ENCODE measurements around the gene GUCD1.
A peak's percentile ranks its signal among the peaks of the same experiment; 100 is the strongest.

GUCD1 gene

DNA sequence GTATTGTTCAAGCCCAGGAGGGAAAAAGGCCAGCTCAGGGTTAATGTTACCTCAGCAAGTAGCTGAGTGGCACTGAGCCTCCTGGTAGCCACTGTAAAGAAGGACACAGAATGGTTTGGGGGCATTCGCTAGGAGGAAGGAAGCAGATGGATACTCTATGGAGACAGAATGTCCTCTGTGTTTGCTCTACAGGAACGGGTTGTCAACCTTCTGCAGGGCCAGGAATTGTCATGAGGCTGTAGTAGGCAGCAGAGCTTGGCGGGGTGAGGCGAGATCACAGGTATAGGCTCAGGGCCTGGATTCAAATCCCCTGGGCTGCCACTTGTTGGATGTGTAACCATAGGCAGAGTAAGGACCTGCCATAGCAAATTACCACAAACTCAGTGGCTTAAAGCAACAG, 40.9 kb upstream of the GUCD1 start:
- no peak for TF ChIP-seq ZFX (IDR thresholded peaks at IDR 0.05)
- TF ChIP-seq, protein P1, sequence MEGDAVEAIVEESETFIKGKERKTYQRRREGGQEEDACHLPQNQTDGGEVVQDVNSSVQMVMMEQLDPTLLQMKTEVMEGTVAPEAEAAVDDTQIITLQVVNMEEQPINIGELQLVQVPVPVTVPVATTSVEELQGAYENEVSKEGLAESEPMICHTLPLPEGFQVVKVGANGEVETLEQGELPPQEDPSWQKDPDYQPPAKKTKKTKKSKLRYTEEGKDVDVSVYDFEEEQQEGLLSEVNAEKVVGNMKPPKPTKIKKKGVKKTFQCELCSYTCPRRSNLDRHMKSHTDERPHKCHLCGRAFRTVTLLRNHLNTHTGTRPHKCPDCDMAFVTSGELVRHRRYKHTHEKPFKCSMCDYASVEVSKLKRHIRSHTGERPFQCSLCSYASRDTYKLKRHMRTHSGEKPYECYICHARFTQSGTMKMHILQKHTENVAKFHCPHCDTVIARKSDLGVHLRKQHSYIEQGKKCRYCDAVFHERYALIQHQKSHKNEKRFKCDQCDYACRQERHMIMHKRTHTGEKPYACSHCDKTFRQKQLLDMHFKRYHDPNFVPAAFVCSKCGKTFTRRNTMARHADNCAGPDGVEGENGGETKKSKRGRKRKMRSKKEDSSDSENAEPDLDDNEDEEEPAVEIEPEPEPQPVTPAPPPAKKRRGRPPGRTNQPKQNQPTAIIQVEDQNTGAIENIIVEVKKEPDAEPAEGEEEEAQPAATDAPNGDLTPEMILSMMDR (conservative IDR thresholded peaks at IDR 0.05) = no peak
- peak overlapping the region; percentile 97 for H3K27ac ChIP-seq

DNA sequence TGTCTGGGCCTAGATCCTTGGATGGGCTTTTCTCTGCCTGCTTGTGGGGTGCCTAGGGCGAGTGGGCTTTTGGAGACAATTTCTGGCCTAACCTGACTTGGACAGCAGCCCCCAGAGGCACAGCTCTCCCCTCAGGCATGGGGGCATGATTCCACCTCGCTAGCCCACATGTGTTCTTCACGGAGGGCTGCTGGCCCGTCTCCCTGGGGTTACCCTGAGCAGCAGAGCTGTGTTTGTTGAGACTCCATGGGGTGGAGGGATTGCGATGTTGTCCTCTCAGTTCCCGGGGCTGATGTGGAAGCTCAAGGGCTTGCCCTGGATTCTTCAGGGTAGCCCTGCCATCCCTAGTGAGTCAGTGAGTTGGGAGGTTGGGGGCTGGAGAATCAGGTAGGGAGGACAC, 40.3 kb upstream of the GUCD1 start:
- TF ChIP-seq, protein P1 (conservative IDR thresholded peaks at IDR 0.05) = no peak
- TF ChIP-seq ZFX (IDR thresholded peaks at IDR 0.05) = no peak
- peak overlapping the region; percentile 97 for H3K27ac ChIP-seq

DNA sequence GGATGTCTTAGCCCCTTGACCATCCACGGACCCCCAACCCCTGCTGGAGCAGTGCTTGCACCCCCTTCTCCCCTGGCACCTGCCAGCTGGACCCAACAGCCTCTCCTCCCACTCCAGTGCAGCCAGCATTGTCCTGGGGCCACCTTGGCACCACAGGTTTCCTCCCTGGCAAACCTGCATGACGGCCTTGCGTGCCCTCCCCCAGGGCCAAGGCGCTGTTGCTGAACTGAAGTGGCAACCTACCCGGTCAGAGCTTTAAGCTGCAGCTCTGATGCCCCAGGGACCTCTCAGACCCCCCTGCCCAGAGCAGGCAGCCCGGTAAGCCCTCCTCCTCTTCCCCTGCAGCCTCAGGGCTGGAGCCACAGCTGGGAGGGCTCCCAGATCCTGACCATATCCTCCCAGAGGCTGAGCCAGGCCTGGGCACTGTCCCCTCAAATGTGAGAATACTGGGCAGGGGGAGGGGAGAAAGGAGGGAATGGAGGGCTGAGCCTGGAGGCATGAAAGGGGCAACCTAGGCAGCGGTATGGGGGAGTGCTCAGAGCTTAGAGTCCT, 39.7 kb upstream of the GUCD1 start:
- TF ChIP-seq ZFX (IDR thresholded peaks at IDR 0.05) = peak; percentile 33; the same call in 1 of the 2 replicates
- TF ChIP-seq, protein P1 (conservative IDR thresholded peaks at IDR 0.05) = no peak
- peak overlapping the region; percentile 97 for H3K27ac ChIP-seq

DNA sequence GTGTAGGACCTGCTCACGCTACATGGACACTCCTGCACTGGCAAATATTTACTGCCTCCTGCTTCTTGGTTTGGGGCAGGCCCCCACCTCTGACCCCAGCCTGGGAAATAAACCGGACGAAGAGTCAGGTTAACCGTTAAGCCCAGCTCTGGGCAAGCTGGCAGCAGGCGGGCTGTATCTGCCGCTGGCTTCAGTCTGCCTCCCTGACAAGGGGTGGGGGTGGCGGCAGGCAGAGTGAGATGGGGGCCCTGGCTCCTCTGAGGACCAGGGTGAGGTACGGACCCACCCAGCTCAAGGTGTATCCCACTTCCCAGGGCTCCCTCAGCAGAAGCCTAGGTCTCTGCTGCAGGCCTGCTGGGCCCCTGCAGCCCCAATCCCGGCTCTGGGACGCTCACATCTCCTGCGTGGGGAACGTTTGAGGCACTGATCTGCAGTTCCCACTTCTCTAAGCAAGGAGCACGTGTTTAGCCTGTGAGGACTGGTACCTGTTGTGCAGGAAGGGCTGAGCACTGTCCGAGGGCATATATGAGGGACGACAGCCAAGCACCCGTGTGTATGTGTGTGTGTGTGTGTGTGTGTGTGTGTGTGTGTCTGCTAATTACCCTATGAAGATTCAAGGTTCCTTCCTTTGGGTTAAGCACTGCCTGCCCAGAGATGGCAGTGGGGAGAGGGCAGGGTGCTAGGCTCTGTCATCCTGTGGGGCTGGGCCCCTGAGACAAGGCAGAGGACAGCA, 39.1 kb upstream of the GUCD1 start:
- H3K27ac ChIP-seq = peak overlapping the region; percentile 97
- TF ChIP-seq ZFX (IDR thresholded peaks at IDR 0.05) = no peak
- TF ChIP-seq, protein P1 (conservative IDR thresholded peaks at IDR 0.05) = no peak

DNA sequence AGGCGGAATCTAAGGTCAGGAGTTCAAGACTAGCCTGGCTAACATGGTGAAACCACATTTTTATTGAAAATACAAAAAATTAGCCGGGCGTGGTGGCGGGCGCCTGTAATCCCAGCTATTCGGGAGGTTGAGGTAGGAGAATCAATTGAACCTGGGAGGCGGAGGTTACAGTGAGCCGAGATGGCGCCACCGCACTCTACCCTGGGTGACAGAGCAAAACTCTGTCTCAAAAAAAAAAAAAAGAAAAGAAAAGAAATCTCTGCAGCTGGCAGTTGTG, 38.6 kb upstream of the GUCD1 start:
- peak overlapping the region; percentile 97 for H3K27ac ChIP-seq

DNA sequence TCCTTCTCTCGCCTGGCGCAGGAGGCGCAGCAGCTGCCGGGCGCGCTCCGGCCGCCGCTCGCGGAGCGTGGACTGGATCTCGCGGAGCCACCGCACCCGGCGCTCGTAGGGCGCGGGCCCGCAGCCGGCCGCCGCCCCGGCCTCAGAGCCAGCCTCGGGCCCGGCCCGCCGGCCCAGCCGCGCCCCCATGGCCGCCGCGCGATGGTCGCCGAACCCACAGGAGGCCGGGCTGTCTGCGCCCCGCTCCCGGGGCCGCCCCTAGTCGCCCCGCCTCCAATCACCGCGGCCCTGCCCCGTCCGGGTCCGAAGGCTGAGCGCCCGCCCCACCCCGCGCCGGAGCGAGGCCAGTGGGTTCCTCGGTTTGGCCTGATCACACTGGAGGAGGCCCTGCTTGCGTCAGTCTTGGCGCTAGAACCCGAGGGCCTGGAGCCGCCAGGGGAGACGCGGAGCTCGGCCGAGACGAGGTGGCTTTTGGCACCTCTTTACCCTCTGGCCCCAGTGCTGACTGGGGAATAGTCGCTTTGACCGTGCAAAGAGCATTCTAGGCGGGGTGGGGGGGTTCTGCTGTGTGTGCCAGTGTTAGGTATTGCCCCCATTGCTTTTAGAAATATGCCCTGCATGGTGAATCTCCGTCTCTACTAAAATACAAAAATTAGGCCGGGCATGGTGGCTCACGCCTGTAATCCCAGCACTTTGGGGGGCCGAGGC, 38.1 kb upstream of the GUCD1 start, which contains the start of gene LRRC75B:
Gene LRRC75B, minus strand, starts transcription at position 223 of the 708 bp plus-strand sequence. Its CDS starts 34 bp downstream, at position 189.
- peak; percentile 67; the same call in 1 of the 2 replicates for TF ChIP-seq ZFX (IDR thresholded peaks at IDR 0.05)
- TF ChIP-seq, protein P1 (conservative IDR thresholded peaks at IDR 0.05) = no peak
- H3K27ac ChIP-seq = peak within 1 kb of the TSS; percentile 97

DNA sequence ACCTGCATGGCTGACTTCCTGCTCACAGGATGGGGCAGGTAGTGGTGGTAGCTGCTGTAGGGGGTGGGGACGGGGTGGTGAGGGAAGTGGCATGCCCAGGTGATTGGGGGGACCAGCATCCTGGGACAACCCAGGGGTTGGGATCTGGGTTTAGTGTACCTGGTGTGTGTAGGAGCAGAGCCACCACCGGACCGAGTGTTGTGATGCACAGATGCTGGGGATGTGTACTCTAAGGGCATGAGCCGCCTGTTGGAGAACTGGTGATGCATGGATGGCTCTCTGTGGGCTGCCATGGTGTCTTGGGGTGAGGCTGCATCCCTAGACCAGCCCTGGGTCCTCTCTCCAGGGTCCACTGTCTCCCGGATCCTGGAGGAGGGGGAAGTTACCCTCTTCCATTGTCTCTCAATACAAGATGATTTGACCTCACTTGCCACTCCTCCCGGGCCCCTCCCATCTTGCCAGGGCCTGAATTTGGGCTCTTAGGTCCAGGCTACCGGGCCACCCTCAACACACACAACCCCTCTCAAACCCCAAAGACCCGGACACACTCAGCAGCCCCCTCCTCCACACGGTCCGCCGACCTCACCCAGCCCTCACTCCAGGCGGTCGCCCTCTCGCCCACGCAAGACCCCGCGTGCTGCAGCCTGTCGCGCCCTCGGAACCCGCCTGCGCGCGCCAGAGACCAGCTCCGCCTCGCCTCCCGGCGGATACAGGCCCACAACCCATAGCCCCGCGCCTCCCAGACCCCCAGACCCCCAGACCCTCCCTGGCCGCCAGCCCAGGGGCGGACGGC, 37.3 kb upstream of the GUCD1 start:
- H3K27ac ChIP-seq = peak overlapping the region; percentile 97
- TF ChIP-seq, protein P1 (conservative IDR thresholded peaks at IDR 0.05) = no peak
- TF ChIP-seq ZFX (IDR thresholded peaks at IDR 0.05) = no peak

Data from C4-2B (cell line).